ENCODE measurements around the gene EXOC3L1. TPM values are rescaled to one million over a fixed set of nuclear protein-coding genes. Genes with fewer than 3 reads are reported as not detected.

The EXOC3L1 gene
- total and polyA plus RNA-seq, 2 of the 13 experiments (the other 11 are each of a cell fraction or from before 2014, with no cell fraction given), result 0.12 TPM; not detected in 1

DNA sequence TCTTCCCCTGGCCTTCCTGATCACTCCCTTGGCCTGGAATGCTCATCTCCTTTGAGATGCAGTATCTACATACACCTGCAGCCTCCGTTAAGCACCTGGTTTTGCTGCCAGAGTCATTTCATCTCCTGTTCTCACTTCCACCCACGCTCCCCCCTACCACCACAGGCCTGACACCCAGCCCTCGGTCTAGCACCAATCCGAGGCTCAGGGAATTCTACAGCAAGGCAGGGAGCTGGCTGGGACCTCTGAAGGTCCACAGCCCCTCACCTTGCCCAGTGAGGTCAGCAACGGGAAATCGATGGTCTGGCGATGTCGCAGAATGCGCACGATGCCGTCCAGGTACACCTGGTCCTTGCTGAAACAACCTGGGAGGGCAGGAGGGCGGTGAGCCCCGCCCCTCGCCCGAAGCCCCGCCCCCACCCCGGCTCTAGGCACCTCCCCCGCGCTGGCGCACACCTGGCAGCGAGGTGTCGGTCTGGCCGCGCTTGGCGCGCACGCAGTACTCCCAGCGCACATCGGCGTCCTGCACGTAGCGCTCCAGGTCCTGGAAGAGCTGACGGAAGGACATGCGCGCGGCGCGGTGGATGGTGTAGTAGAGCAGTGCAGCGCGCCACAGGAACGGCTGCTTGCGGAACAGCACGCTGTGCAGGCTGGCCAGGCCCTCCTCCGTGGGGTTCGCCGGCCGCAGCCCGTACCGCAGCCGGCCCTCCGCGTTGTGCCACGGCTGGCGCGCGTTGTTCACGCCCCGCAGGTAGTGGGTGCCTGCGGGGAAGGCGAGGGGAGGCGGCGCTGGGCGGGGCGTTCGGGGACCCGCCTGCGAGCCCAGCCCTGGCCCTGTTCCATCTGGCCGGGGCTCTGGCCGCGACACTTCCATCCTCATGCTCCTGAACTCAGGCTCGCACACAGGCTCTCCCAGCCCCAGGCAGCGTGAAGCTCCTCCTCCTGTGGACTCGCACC, 11.9 kb downstream of the EXOC3L1 start (continued):
- TF ChIP-seq, protein P1, sequence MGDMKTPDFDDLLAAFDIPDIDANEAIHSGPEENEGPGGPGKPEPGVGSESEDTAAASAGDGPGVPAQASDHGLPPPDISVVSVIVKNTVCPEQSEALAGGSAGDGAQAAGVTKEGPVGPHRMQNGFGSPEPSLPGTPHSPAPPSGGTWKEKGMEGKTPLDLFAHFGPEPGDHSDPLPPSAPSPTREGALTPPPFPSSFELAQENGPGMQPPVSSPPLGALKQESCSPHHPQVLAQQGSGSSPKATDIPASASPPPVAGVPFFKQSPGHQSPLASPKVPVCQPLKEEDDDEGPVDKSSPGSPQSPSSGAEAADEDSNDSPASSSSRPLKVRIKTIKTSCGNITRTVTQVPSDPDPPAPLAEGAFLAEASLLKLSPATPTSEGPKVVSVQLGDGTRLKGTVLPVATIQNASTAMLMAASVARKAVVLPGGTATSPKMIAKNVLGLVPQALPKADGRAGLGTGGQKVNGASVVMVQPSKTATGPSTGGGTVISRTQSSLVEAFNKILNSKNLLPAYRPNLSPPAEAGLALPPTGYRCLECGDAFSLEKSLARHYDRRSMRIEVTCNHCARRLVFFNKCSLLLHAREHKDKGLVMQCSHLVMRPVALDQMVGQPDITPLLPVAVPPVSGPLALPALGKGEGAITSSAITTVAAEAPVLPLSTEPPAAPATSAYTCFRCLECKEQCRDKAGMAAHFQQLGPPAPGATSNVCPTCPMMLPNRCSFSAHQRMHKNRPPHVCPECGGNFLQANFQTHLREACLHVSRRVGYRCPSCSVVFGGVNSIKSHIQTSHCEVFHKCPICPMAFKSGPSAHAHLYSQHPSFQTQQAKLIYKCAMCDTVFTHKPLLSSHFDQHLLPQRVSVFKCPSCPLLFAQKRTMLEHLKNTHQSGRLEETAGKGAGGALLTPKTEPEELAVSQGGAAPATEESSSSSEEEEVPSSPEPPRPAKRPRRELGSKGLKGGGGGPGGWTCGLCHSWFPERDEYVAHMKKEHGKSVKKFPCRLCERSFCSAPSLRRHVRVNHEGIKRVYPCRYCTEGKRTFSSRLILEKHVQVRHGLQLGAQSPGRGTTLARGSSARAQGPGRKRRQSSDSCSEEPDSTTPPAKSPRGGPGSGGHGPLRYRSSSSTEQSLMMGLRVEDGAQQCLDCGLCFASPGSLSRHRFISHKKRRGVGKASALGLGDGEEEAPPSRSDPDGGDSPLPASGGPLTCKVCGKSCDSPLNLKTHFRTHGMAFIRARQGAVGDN (CRISPR knock-in tag; IDR thresholded peaks at IDR 0.05), result peak; percentile 93
- TF ChIP-seq NFKB2 (CRISPR knock-in tag; IDR thresholded peaks at IDR 0.05; ENCODE audit: borderline replicate concordance) (peak; percentile 81; the same call in 1 of the 2 replicates), ZNF777 (CRISPR knock-in tag; IDR thresholded peaks at IDR 0.05) (peak; percentile 75), REL (CRISPR knock-in tag; conservative IDR thresholded peaks at IDR 0.05) (no peak), MEF2D (CRISPR knock-in tag; IDR thresholded peaks at IDR 0.05) (no peak), ZFP90 (CRISPR knock-in tag; IDR thresholded peaks at IDR 0.05; ENCODE audit: borderline replicate concordance) (0 out of 2 replicates have a peak, but pooled peaks have one; percentile 22), TCF7L2 (IDR thresholded peaks at IDR 0.05; ENCODE audit: low read depth, low read length) (no peak), MIER3 (CRISPR knock-in tag; IDR thresholded peaks at IDR 0.05; ENCODE audit: borderline replicate concordance) (peak; percentile 61; the same call in 1 of the 2 replicates), KLF15 (CRISPR knock-in tag; IDR thresholded peaks at IDR 0.05; ENCODE audit: borderline replicate concordance) (no peak), ZNF563 (CRISPR knock-in tag; IDR thresholded peaks at IDR 0.05) (no peak), KDM1A (CRISPR knock-in tag; IDR thresholded peaks at IDR 0.05) (0 out of 2 replicates have a peak, but pooled peaks have one; percentile 25)
- TF ChIP-seq, protein P2, sequence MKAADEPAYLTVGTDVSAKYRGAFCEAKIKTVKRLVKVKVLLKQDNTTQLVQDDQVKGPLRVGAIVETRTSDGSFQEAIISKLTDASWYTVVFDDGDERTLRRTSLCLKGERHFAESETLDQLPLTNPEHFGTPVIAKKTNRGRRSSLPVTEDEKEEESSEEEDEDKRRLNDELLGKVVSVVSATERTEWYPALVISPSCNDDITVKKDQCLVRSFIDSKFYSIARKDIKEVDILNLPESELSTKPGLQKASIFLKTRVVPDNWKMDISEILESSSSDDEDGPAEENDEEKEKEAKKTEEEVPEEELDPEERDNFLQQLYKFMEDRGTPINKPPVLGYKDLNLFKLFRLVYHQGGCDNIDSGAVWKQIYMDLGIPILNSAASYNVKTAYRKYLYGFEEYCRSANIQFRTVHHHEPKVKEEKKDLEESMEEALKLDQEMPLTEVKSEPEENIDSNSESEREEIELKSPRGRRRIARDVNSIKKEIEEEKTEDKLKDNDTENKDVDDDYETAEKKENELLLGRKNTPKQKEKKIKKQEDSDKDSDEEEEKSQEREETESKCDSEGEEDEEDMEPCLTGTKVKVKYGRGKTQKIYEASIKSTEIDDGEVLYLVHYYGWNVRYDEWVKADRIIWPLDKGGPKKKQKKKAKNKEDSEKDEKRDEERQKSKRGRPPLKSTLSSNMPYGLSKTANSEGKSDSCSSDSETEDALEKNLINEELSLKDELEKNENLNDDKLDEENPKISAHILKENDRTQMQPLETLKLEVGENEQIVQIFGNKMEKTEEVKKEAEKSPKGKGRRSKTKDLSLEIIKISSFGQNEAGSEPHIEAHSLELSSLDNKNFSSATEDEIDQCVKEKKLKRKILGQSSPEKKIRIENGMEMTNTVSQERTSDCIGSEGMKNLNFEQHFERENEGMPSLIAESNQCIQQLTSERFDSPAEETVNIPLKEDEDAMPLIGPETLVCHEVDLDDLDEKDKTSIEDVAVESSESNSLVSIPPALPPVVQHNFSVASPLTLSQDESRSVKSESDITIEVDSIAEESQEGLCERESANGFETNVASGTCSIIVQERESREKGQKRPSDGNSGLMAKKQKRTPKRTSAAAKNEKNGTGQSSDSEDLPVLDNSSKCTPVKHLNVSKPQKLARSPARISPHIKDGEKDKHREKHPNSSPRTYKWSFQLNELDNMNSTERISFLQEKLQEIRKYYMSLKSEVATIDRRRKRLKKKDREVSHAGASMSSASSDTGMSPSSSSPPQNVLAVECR (CRISPR knock-in tag; IDR thresholded peaks at IDR 0.05; ENCODE audit: borderline replicate concordance), result peak; percentile 80
- TF ChIP-seq, protein P3, sequence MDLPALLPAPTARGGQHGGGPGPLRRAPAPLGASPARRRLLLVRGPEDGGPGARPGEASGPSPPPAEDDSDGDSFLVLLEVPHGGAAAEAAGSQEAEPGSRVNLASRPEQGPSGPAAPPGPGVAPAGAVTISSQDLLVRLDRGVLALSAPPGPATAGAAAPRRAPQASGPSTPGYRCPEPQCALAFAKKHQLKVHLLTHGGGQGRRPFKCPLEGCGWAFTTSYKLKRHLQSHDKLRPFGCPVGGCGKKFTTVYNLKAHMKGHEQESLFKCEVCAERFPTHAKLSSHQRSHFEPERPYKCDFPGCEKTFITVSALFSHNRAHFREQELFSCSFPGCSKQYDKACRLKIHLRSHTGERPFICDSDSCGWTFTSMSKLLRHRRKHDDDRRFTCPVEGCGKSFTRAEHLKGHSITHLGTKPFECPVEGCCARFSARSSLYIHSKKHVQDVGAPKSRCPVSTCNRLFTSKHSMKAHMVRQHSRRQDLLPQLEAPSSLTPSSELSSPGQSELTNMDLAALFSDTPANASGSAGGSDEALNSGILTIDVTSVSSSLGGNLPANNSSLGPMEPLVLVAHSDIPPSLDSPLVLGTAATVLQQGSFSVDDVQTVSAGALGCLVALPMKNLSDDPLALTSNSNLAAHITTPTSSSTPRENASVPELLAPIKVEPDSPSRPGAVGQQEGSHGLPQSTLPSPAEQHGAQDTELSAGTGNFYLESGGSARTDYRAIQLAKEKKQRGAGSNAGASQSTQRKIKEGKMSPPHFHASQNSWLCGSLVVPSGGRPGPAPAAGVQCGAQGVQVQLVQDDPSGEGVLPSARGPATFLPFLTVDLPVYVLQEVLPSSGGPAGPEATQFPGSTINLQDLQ (CRISPR knock-in tag; IDR thresholded peaks at IDR 0.05), result no peak
- TF ChIP-seq, protein P4, sequence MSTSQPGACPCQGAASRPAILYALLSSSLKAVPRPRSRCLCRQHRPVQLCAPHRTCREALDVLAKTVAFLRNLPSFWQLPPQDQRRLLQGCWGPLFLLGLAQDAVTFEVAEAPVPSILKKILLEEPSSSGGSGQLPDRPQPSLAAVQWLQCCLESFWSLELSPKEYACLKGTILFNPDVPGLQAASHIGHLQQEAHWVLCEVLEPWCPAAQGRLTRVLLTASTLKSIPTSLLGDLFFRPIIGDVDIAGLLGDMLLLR (CRISPR knock-in tag; IDR thresholded peaks at IDR 0.05), result peak; percentile 76

Data from HepG2 (cell line).